ENCODE measurements around the gene TRMT1. TPM values are rescaled to one million over a fixed set of nuclear protein-coding genes. Genes with fewer than 3 reads are reported as not detected.
A peak's percentile ranks its signal among the peaks of the same experiment; 100 is the strongest.

TRMT1 gene
- total RNA-seq, 4 donors from 2014 or later, result 31.7 to 47.9 (median 45.0) TPM

DNA sequence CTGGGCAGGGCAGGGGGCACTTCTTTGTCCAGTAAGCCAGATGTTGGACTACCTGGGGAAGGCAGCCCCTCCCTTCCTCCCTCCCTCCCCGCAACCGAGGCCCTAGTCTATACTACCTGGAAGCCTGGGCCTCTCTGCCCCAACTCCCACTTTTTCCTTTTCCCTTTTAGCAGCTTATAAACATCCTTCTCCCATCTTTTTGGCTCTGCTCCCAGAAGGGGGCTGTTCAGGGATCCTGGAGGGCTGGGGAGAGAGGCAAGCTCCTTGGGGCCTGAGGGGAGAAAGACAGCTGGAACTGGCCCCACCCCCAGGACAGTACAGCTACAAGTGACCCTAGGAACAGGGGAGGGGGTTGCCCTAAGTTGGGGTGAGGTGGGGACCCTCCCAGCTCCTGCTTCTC, 58.8 kb downstream of the TRMT1 start:
- TF ChIP-seq, protein P1, sequence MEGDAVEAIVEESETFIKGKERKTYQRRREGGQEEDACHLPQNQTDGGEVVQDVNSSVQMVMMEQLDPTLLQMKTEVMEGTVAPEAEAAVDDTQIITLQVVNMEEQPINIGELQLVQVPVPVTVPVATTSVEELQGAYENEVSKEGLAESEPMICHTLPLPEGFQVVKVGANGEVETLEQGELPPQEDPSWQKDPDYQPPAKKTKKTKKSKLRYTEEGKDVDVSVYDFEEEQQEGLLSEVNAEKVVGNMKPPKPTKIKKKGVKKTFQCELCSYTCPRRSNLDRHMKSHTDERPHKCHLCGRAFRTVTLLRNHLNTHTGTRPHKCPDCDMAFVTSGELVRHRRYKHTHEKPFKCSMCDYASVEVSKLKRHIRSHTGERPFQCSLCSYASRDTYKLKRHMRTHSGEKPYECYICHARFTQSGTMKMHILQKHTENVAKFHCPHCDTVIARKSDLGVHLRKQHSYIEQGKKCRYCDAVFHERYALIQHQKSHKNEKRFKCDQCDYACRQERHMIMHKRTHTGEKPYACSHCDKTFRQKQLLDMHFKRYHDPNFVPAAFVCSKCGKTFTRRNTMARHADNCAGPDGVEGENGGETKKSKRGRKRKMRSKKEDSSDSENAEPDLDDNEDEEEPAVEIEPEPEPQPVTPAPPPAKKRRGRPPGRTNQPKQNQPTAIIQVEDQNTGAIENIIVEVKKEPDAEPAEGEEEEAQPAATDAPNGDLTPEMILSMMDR (IDR thresholded peaks at IDR 0.05 in 4 of 5, conservative IDR thresholded peaks at IDR 0.05 in 1 of 5), result no peak
- TF ChIP-seq POLR2A (IDR thresholded peaks at IDR 0.05), result no peak
- no peak for ATAC-seq
- Histone ChIP-seq H3K27me3 (no peaks in the 10 kb centered on the region), H3K4me3 (no peak overlapping the region), H3K9me3 (no peaks in the 10 kb centered on the region), H3K36me3 (no peaks in the 10 kb centered on the region), H3K4me1 (peaks cover 97 to 98% of the 10 kb centered on the region in 2 donors), H3K27ac (peak overlapping the region; percentile 92 to 100 (median 96))
- no peak for DNase-seq
- in situ Hi-C loops (cut with MboI; ENCODE audit: low sequenced_read_pairs in 4 of 4) (no loop called here), intact Hi-C loops (cut with DNase I; ENCODE audit: low total_unique reads) (no loop called here)

DNA sequence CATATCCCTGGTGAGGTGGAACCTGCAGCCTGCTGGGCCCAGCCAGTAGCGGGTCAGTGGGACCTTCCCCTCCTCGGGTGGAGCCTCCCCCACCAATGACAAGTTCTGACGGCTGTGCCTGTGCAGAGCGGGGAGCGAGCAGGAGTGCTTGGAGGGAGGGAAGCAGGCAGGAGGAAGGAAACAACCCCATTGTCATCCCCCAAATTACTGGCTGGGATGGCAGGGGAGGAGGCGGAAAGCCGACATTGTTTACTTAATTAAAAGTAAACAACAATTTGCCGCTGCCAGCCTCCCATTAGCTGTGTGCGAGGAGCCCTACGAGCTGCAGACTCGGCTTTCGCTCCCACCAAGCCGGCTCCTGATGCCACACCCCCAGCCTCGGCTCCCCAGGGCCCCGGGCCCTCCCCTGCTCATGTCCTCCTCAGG, 59.4 kb downstream of the TRMT1 start:
- Histone ChIP-seq H3K4me1 (peaks cover 97 to 98% of the 10 kb centered on the region in 2 donors), H3K36me3 (no peaks in the 10 kb centered on the region), H3K27ac (peak overlapping the region; percentile 92 to 100 (median 96)), H3K4me3 (no peak overlapping the region), H3K27me3 (no peaks in the 10 kb centered on the region), H3K9me3 (no peaks in the 10 kb centered on the region)
- DNase-seq (no peak), ATAC-seq (no peak)
- TF ChIP-seq, protein P1 (IDR thresholded peaks at IDR 0.05 in 4 of 5, conservative IDR thresholded peaks at IDR 0.05 in 1 of 5), result no peak
- TF ChIP-seq POLR2A (IDR thresholded peaks at IDR 0.05), result no peak
- in situ Hi-C loops (cut with MboI; ENCODE audit: low sequenced_read_pairs in 4 of 4), result no loop called here
- intact Hi-C loops (cut with DNase I; ENCODE audit: low total_unique reads), result no loop called here

DNA sequence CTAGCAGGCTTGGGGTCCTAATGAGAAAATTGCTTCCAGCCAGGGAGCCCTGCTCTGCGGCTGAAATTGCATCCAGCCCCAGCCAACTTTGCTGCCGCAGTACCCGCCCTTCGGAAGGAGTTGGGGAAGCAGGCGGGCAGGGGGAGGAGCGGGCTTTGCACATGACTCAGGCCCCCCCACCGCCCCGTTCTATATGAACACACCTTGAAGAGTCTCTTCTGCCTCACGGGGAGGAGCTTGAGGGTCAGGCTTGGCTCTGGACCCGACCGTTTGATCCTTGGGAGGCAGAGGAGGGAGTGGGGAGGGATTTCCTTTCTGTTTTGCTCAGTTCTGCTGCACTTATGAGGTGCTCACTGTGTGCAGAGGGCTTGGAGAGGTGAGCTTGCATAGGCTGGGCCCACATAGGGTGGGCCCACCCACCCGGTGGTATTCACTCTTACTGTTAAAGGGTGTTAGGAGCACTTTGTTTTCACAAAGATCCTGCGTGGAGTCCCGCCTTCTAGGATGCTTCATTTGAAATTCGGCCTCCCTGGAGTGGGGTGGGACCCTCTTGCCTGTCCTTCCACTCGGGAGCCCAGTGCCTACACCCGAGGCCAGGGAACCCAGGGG, 60.4 kb downstream of the TRMT1 start:
- ATAC-seq (no peak), DNase-seq (no peak)
- H3K4me1 ChIP-seq, result peaks cover 98% of the 10 kb centered on the region in 2 donors
- in situ Hi-C loops (cut with MboI; ENCODE audit: low sequenced_read_pairs in 4 of 4) (no loop called here), intact Hi-C loops (cut with DNase I; ENCODE audit: low total_unique reads) (no loop called here)
- TF ChIP-seq, protein P1 (IDR thresholded peaks at IDR 0.05 in 4 of 5, conservative IDR thresholded peaks at IDR 0.05 in 1 of 5), result no peak
- TF ChIP-seq POLR2A (IDR thresholded peaks at IDR 0.05), result no peak
- H3K27ac ChIP-seq, result peak overlapping the region; percentile 92 to 100 (median 96)
- no peaks in the 10 kb centered on the region for H3K27me3 ChIP-seq
- no peaks in the 10 kb centered on the region for H3K9me3 ChIP-seq
- H3K36me3 ChIP-seq, result no peaks in the 10 kb centered on the region
- H3K4me3 ChIP-seq, result peak overlapping the region; percentile 21 to 39 (median 30)

DNA sequence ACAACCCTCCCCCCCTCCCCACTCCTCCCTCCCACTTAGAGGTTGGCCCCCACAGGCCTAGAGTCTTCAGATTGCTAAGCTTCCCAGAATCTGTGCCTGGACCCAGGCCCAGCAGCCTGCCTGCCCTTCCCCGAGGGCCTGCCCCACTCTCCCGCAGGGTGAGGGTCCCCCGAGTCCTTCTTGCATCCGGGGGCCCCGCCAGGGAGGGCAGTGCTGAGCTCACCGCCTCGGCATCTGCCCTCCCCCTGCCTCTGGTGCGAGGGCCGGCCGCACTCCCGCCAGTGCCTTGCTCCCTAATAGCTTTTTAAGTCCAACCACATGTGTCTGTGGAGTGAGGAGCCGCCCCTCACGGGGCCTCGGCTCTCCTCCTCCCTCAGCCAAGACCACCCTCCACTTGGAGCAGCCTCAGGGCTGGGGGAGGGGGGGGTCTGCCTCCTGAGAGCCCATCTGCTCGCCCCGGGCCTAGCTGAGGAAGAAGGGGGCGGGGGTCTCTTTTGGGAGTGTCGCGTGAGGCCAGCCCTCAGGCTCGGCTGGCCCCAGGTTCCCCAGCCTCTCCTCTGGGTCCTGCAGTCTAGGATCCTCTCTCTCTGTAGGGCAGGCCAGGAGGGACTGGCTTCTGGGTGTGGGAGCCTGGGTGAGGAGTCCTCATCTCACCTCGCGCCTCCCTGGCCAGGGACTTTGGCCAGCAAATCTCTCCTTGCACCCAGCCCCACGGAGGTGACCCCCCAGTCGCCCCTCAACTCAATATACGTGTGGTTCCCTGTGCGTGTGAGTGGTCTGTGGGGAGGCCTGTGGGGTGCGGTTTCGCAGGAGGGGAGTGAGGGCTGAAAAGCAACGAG, 61.1 kb downstream of the TRMT1 start:
- Histone ChIP-seq H3K27ac (peak overlapping the region; percentile 92 to 100 (median 96)), H3K27me3 (no peaks in the 10 kb centered on the region), H3K9me3 (no peaks in the 10 kb centered on the region), H3K36me3 (no peaks in the 10 kb centered on the region), H3K4me1 (peaks cover 98% of the 10 kb centered on the region in 2 donors), H3K4me3 (peak overlapping the region; percentile 21 to 39 (median 30))
- intact Hi-C loops (cut with DNase I; ENCODE audit: low total_unique reads) (no loop called here), in situ Hi-C loops (cut with MboI; ENCODE audit: low sequenced_read_pairs in 4 of 4) (no loop called here)
- DNase-seq (peak; percentile 54 to 72), ATAC-seq (peak; percentile 8 to 13)
- TF ChIP-seq, protein P1 (IDR thresholded peaks at IDR 0.05 in 4 of 5, conservative IDR thresholded peaks at IDR 0.05 in 1 of 5), result peak in 1 of 5 experiments; percentile 34
- TF ChIP-seq POLR2A (IDR thresholded peaks at IDR 0.05), result no peak

Other genes with a start within 250 kb of the TRMT1 start
- 10 to 100 TPM; 11.9 to 44.3 (median 15.4) TPM for gene DNASE2, start 235.3 kb downstream of the TRMT1 start, total RNA-seq
- gene KLF1, start 229.5 kb downstream of the TRMT1 start, total RNA-seq, result not detected
- 10 to 100 TPM; 35.6 to 83.8 (median 54.1) TPM for gene GCDH, start 225.6 kb downstream of the TRMT1 start, total RNA-seq
- not detected for gene SYCE2, start 197.4 kb downstream of the TRMT1 start, total RNA-seq
- 10 to 100 TPM; 40.7 to 68.8 (median 62.3) TPM for gene FARSA, start 183.0 kb downstream of the TRMT1 start, total RNA-seq
- gene CALR, start 178.1 kb downstream of the TRMT1 start, total RNA-seq, result 100 to 1,000 TPM; 110 to 195 (median 135) TPM
- 100 to 1,000 TPM; 618 to 949 (median 780) TPM for gene RAD23A, start 170.9 kb downstream of the TRMT1 start, total RNA-seq
- gene GADD45GIP1, start 159.5 kb downstream of the TRMT1 start, total RNA-seq, result 10 to 100 TPM; 50.7 to 71.0 (median 61.4) TPM
- not detected for gene DAND5, start 147.2 kb downstream of the TRMT1 start, total RNA-seq
- gene NFIX, start 121.3 kb downstream of the TRMT1 start, total RNA-seq, result 100 to 1,000 TPM in 2 of 4 donors, 10 to 100 TPM in 2; 31.9 to 128 (median 105) TPM
- gene LYL1, start 13.9 kb downstream of the TRMT1 start, total RNA-seq, result 1 to 10 TPM; 2.6 to 5.0 (median 3.1) TPM
- gene NACC1, start 1.5 kb upstream of the TRMT1 start, total RNA-seq, result 10 to 100 TPM; 36.3 to 81.3 (median 49.4) TPM
- 10 to 100 TPM; 16.5 to 40.7 (median 33.4) TPM for gene STX10, start 33.6 kb upstream of the TRMT1 start, total RNA-seq
- gene IER2, start 33.7 kb upstream of the TRMT1 start, total RNA-seq, result 10 to 100 TPM; 15.4 to 19.1 (median 16.7) TPM